Measurements from ENCODE around the gene RFX4. TPM values are rescaled to one million over a fixed set of nuclear protein-coding genes. Genes with fewer than 3 reads are reported as not detected.

RFX4 gene
- total RNA-seq, 1 experiment from 2014 or later, result not detected

DNA sequence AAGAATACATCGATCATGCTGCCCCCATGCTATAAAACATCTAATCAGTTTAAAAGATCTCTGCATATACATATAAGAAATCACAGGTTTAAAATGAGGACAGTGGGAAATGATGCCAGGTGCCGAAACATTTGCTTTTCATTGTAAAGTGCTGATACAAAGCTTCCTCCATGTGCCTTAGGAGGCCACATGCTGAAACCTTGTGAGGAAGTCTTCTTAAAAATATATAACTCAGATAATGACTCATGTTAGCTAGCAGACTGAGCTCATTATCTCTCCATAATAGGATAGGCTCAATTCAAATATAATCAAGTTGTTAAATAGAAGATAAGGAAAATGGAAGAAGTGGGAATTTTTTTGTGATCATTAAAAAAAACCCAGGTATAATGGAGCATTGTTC is 65.9 kb downstream of the RFX4 start:
- Histone ChIP-seq H3K4me3 (ENCODE audit: low read depth in 2 of 2, low read length in 2 of 2) (no peak overlapping the region), H3K27me3 (ENCODE audit: control insufficient read depth, insufficient read depth, low read length) (no peaks in the 10 kb centered on the region), H3K9me3 (ENCODE audit: control insufficient read depth, insufficient read depth, low read depth, low read length) (no peaks in the 10 kb centered on the region), H3K4me1 (ENCODE audit: control insufficient read depth, insufficient read depth, low read length) (no peaks in the 10 kb centered on the region), H3K36me3 (ENCODE audit: control insufficient read depth, insufficient read depth, low read length) (no peaks in the 10 kb centered on the region), H3K27ac (ENCODE audit: low read length) (no peak overlapping the region)
- in situ Hi-C loops (cut with HindIII; ENCODE audit: low pct_unique_long_range_greater_than_20kb, low sequenced_read_pairs) (no loop called here), intact Hi-C loops (cut with micrococcal nuclease; ENCODE audit: unreplicated experiment) (no loop called here)
- DNase-seq (ENCODE audit: low read depth, low spot score) (no peak), ATAC-seq (no peak)
- ChIA-PET CTCF (no interaction called here), POLR2A (no interaction called here)
- TF ChIP-seq POLR2AphosphoS5 (IDR thresholded peaks at IDR 0.05; ENCODE audit: low read depth, low read length), result no peak
- TF ChIP-seq, protein P1, sequence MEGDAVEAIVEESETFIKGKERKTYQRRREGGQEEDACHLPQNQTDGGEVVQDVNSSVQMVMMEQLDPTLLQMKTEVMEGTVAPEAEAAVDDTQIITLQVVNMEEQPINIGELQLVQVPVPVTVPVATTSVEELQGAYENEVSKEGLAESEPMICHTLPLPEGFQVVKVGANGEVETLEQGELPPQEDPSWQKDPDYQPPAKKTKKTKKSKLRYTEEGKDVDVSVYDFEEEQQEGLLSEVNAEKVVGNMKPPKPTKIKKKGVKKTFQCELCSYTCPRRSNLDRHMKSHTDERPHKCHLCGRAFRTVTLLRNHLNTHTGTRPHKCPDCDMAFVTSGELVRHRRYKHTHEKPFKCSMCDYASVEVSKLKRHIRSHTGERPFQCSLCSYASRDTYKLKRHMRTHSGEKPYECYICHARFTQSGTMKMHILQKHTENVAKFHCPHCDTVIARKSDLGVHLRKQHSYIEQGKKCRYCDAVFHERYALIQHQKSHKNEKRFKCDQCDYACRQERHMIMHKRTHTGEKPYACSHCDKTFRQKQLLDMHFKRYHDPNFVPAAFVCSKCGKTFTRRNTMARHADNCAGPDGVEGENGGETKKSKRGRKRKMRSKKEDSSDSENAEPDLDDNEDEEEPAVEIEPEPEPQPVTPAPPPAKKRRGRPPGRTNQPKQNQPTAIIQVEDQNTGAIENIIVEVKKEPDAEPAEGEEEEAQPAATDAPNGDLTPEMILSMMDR (IDR thresholded peaks at IDR 0.05), result no peak
- TF ChIP-seq SIN3A (IDR thresholded peaks at IDR 0.05; ENCODE audit: borderline replicate concordance, insufficient read depth, low read depth, low read length), result no peak
- TF ChIP-seq TCF7L2 (IDR thresholded peaks at IDR 0.05; ENCODE audit: low read depth, low read length), result no peak
- TF ChIP-seq, protein P2, sequence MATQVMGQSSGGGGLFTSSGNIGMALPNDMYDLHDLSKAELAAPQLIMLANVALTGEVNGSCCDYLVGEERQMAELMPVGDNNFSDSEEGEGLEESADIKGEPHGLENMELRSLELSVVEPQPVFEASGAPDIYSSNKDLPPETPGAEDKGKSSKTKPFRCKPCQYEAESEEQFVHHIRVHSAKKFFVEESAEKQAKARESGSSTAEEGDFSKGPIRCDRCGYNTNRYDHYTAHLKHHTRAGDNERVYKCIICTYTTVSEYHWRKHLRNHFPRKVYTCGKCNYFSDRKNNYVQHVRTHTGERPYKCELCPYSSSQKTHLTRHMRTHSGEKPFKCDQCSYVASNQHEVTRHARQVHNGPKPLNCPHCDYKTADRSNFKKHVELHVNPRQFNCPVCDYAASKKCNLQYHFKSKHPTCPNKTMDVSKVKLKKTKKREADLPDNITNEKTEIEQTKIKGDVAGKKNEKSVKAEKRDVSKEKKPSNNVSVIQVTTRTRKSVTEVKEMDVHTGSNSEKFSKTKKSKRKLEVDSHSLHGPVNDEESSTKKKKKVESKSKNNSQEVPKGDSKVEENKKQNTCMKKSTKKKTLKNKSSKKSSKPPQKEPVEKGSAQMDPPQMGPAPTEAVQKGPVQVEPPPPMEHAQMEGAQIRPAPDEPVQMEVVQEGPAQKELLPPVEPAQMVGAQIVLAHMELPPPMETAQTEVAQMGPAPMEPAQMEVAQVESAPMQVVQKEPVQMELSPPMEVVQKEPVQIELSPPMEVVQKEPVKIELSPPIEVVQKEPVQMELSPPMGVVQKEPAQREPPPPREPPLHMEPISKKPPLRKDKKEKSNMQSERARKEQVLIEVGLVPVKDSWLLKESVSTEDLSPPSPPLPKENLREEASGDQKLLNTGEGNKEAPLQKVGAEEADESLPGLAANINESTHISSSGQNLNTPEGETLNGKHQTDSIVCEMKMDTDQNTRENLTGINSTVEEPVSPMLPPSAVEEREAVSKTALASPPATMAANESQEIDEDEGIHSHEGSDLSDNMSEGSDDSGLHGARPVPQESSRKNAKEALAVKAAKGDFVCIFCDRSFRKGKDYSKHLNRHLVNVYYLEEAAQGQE (IDR thresholded peaks at IDR 0.05; ENCODE audit: insufficient read depth in 1 of 2, low read depth in 2 of 2, low read length in 1 of 2), result no peak
- BruUV-seq (replicated peaks), result no TSS peak

DNA sequence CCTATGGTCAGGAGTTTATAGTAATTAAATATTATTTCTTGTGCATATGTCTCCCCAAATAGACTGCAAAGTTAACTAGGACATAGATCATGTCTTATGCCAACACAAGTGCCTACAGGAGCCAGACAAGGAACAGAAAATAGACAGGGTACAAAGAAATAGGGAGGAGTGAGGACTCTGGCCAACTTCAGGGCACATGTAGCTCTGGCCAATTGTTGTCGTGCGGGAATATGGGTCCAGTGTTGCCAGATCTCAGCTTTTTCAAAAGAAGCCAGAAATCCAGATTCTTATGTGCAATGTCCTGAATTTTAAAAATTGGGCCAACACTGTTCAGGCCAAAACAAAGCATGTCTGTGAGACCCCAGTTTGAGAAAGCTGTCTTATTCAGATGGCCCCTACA is 68.7 kb downstream of the RFX4 start:
- no TSS peak for BruUV-seq (replicated peaks)
- POLR2A ChIA-PET, result interaction anchor here (0.6 kb wide), 1 partner anchor 303 kb away, joined by 9 read pairs; no protein-coding TSS in a partner anchor

More for the DNA sequence above, 68.7 kb downstream of the RFX4 start:
- intact Hi-C loops (cut with micrococcal nuclease; ENCODE audit: unreplicated experiment), result no loop called here
- Histone ChIP-seq H3K27me3 (ENCODE audit: control insufficient read depth, insufficient read depth, low read length) (no peaks in the 10 kb centered on the region; the same call in 1 of the 2 replicates), H3K27ac (ENCODE audit: low read length) (no peak overlapping the region), H3K36me3 (ENCODE audit: control insufficient read depth, insufficient read depth, low read length) (no peaks in the 10 kb centered on the region), H3K4me3 (ENCODE audit: low read depth in 2 of 2, low read length in 2 of 2) (no peak overlapping the region), H3K4me1 (ENCODE audit: control insufficient read depth, insufficient read depth, low read length) (no peaks in the 10 kb centered on the region), H3K9me3 (ENCODE audit: control insufficient read depth, insufficient read depth, low read depth, low read length) (no peaks in the 10 kb centered on the region)
- no peak for DNase-seq (ENCODE audit: low read depth, low spot score)
- TF ChIP-seq POLR2AphosphoS5 (IDR thresholded peaks at IDR 0.05; ENCODE audit: low read depth, low read length) (no peak), TCF7L2 (IDR thresholded peaks at IDR 0.05; ENCODE audit: low read depth, low read length) (no peak), SIN3A (IDR thresholded peaks at IDR 0.05; ENCODE audit: borderline replicate concordance, insufficient read depth, low read depth, low read length) (no peak)
- TF ChIP-seq, protein P1 (IDR thresholded peaks at IDR 0.05), result no peak
- TF ChIP-seq, protein P2 (IDR thresholded peaks at IDR 0.05; ENCODE audit: insufficient read depth in 1 of 2, low read depth in 2 of 2, low read length in 1 of 2), result no peak
- CTCF ChIA-PET, result no interaction called here
- in situ Hi-C loops (cut with HindIII; ENCODE audit: low pct_unique_long_range_greater_than_20kb, low sequenced_read_pairs), result no loop called here
- ATAC-seq, result no peak

Measured in Panc1 (cell line).